ENCODE measurements around the gene MFN2. TPM values are rescaled to one million over a fixed set of nuclear protein-coding genes. Genes with fewer than 3 reads are reported as not detected.

The MFN2 gene
- total and polyA plus RNA-seq, 2 of the 8 experiments (the other 6 are each of a cell fraction or from before 2014, with no cell fraction given), result 34.0 to 62.5 TPM

DNA sequence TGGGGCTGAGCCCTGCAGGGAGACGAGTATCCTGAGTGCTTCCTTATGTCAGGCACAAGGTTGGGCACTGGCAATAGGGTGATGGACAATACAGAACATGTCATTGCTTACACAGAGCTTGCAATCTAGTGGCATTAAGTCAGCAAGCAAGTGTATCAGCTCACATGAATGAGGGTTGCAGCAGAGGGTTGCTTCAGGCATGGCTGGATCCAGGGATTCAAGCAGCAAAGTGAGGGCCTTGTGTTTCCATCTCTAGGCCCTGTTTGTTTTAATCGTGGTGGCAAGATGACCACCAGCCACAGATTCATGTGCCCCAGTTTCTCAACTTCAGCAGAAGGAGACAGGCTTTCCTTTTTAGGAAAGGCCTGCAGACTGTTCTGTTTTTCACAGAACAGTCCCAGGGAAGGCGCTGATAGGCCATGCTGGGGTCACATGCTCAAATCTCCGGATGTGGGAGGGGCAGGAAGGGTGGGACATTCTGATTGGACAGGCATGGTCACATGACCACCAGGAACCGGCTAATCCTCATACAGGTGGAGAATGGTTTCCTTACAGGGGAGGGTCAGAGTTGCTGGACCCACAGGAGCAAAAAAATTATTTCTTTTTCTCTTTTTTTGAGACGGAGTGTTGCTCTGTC lies 31.3 kb upstream of the MFN2 start (continued):
- TF ChIP-seq, protein P1, sequence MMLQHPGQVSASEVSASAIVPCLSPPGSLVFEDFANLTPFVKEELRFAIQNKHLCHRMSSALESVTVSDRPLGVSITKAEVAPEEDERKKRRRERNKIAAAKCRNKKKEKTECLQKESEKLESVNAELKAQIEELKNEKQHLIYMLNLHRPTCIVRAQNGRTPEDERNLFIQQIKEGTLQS (IDR thresholded peaks at IDR 0.05; ENCODE audit: insufficient read depth, low read depth, low read length), result peak; percentile 59; the same call in 1 of the 2 replicates
- no peak for TF ChIP-seq BCL11A (IDR thresholded peaks at IDR 0.05; ENCODE audit: low read depth in 2 of 2, low read length in 2 of 2)

All from H1 (cell line).